GM19438 (cell line): ENCODE results near the gene DEXI.

Experiments used
- ATAC-seq: cut with Tn5 transposase; IDR thresholded peaks from one replicate; pipeline ENCODE4 v1.9.1; 2021; ENCODE audit warnings: low read depth; ENCODE audit not compliant: unreplicated experiment

Gene DEXI

DNA sequence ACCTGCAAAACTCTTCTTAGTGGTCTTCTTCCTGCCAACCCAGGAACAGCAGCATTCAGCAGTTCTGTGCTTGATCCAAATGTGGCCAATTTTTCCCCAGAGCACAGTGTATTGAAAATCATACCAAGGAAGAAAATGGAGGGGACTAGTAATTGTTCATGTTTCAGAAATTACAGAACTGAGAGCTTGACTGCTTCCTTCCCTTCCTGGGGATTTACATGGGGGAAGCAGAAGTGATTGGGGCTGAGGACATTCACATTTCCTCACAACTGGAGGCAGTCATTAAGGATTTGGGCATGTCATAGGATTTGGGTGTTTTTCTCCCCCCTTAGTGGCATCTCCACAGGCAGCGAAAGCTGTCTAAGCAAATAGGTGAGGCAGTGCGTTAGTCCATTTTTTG, 45.5 kb downstream of the DEXI start:
- no peak for ATAC-seq

DNA sequence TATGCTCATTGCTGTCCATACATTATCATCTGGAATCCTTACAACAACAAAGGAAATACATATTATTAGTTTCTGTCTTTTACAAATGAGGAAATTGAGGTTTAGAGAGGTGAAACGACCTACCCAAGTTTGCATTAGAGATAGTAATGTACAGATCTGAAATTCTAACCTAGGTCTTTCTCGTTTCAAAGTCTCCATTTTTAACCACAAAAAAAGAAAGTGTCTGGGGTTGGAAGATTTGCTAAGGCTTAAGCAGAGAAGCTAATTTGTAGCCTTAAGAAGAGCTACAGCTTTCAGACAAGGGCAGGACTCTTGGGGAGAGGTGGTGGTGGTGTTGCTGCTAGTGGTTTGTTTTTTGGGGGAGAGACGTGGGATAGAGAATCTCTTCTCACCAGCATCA, 46.1 kb downstream of the DEXI start:
- ATAC-seq = no peak

DNA sequence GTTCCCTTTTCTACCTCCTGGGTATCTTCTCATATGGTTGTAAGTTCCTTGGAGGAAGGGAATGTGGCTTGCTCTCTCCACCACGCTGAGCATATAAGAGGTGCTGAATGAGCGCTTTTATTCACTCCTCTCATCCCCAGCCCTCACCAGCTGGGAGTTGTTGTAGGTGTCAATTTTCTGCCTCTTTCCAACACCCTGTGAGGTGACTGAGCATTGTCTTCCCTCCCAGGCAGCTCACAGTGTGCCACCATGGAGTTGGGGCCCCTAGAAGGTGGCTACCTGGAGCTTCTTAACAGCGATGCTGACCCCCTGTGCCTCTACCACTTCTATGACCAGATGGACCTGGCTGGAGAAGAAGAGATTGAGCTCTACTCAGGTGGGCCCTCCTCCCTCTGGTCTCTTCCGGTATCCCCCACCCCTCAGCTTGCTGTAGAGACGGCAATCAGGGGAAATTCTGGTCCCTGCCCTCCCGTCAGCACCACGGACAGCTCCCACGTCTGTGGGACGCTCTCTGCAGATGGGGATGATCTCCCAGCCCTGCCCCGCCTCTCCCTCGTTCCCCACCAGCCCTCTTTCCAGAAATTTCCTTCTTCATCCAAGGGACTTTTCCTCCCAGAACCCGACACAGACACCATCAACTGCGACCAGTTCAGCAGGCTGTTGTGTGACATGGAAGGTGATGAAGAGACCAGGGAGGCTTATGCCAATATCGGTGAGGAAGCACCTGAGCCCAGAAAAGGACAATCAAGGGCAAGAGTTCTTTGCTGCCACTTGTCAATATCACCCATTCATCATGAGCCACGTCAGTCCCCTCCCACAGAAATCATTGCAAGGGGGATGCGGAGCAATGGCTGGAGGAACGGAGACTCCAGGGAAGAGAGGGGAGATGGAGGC, 47.0 kb downstream of the DEXI start:
- no peak for ATAC-seq

DNA sequence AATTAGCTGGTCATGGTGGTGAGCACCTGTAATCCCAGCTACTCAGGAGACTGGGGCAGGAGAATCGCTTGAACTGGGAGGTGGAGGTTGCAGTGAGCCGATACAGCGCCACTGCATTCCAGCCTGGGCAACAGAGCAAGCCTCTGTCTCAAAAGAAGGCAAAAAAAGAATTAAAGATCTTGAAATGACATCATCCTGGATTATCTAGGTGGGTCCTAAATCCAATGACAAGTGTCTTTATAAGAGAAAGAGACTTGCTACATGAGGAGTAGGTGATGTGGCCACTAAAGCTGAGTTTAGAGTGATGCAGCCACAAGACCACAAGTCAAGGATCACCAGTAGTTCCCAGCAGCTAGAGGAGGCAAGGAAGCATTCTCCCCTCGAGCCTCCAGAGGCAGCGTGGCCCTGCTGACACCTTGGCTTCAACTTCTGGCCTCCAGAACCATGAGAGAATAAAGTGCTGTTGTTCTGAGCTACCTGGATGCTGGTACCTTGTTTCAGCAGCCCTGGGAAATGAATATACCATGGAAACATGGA, 49.4 kb downstream of the DEXI start:
- no peak for ATAC-seq

DNA sequence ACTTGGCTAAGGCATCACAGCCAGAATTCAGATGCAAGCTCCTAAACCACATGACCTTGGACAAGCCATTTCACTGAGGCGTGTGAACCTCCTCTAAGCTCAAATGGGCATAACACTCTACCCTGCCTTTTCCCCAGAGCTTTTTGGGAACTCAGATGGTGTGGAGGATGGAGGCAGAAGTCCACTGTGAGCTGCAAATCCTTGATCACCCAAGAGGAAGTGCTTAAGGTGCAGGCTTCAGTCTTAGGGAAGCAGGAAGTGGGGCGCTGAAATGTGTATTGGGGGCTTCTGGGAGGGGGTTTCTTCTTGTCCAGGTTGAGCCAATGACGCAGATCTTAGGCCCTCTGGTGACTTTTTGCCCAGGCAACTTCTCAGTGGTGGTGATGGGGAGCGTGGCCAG, 52.4 kb downstream of the DEXI start:
- no peak for ATAC-seq

DNA sequence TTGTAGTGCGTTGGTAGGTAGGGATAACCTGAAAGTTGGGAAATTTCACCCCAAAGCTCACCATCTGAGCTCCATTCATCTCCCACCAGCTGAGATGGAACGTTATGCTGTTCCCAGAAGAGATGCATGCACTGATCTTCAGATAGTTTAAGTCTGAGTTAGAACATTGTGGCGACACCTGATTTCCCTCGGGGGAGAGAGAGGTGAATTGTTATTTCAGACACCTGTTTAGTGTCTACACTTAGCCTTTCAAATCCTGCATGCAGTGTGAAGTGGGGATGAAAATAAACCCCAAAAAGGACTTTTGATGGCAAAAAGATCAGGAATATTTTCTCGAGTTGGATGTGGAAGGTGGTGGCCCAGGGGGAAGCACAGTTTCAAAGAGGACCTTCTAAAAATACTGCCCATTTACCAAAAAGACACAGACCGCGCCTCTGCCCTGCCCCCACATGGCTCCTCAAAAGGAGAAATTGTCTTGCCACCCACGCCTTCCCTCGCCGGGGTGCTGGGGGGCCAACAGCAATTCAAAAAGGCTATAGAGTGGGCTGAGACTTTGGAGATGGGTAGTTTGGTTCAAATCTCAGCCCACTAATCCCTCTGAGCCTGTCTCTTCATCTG, 53.8 kb downstream of the DEXI start:
- ATAC-seq = no peak

DNA sequence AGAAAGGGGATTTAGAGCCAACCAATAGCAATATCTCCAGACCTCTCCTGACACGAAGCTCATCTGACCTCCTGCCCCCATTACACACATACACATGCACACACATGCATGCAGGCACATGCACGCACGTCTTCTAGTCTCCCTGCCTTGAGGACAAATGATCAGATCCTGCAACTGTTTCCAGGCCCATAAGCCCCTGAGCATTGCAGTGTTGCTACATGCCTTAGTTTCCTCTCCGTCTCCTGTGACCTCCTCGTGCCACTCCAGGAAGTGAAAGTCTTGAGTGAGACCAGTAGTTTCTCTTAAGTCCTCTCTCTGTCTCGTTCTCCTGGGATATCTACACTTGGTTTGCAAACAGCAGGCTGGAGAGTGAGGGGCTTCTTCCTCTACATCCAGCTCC, 57.0 kb downstream of the DEXI start:
- ATAC-seq = no peak

DNA sequence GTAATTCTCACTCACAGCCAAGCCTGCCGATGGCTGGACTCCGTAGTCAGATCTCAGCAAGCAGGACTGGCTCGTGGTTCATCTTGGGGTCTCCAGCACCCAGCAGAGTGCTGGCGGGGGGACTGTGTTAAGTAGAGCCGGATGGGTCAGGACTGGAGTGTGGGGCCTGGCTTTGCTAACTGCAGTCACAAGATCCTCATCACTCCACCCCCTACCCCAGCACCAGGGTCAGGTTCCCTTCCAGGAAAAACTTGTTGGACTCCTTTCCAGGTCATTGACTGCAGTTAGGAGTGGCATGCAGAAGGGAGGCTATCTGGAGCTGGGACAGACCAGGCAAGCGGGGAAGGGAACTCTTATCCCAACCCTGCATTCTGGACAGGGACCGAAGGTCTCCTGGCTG, 59.3 kb downstream of the DEXI start:
- no peak for ATAC-seq

DNA sequence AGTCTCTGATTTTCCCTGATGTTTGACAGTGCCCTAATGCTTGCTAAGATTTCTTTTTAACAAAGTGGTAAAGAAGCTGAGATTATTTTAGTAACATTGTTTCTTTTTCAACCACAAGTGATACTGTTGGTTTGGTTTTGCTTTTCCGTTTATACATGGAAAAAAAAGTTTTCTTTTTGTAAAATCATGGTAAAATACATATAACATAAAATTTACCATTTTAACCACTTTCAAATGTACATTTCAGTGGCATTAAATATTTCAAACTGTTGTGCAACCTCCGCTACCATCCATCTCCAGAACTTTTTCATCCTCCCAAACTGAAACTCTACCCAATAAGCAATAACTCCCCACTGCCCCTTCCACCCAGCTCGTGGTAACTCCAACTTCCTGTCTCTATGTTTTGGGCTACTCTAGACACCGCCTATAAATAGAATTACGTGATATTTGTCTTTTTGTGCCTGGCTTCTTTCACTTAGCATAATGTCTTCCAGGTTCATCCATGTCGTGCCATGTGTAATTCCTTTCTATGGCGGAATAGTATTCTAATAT, 60.7 kb downstream of the DEXI start:
- ATAC-seq = no peak

DNA sequence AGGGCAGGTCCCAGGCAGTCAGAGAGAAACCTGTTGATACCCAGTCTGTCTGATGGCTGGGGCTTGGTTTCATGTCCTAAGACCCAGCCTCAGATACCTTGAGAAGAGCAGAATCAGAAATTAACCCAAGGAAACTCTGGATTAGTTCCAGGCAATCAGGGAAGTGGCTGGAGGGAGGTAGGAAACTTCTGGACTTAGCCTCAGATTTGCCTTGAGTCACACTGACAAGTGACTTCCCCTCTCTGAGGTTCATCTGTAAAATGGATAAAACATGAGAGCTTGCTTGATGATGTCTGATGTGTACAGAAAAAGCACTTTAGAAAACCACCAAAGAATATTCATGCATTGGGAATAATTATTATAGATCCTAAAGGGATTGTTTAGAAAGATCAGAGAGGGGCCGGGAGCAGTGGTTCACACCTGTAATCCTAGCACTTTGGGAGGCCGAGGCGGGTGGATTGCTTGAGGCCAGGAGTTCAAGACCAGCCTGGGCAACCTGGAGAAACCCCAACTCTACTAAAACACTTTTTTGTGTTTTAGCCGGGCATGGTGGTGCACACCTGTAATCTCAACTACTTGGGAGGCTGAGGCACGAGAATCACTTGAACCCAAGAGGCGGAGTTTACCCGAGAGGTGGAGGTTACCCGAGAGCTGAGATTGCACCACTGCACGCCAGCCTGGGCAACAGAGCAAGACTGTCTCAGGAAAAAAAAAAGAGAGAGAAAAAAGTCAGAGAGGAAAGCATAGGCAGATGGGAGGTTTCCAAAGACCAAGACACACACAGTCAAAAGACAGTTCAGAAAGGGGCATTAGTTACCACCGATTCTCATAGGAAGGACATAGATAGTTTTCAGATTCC, 61.4 kb downstream of the DEXI start:
- ATAC-seq = no peak

DNA sequence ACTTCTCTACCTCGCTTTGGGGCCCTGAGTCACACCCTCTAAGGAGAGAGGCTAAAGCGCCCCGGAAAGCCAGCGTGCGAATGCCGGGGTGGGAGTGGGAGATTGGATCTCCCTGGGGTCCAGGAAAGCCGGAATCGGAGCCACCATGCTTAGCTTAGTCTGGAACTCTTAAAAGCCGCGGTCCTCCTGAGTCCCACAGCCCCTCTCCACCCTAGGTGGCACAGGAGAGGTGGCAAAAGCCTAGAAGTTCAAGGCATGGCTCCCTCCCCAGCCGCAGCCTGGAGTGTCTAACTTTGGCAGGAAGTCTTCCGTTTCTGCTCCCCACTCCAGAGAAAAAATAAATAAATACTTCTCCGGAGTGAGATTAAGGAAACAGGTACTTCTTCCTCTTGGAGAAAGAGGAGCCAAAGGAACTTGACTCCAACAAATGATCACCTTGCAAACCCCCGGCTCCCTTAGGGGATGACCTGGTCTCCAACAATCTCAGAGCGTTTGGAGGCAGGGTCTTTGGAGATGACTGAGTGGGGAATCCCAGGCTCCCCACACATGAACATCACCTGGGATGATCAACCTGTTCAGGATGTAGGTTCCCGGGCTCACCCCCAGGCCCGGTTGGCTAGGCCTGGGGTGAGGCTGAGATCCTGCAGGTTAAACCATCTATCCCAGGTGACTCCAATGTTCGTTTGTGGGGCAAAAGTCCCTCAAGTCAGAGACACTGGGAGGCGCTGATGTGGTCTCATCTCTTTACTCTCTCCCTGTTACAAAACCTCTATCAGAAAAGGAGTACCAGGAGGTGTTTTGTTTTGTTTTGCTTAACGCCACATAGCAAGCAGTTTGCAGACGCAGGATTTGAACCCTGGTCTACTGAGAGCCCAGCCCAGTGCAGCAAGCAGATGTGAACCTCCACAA, 62.3 kb downstream of the DEXI start:
- ATAC-seq = no peak
